Endometrium (tissue), 2 donors: Measurements from ENCODE around the gene CADM4.
"Not testable (repeated sequence)": the region's sequence is repeated elsewhere in the genome, so short reads cannot be mapped to it uniquely, and the experiment has no call there.

Experiments
- FAIRE-seq: peaks from 2 replicates; lab custom pipeline; 2012; peaks lifted over from hg19 to GRCh38; lab: Jason Lieb, UNC
- donor health status: control.
- donor health status: control.

The CADM4 gene

DNA sequence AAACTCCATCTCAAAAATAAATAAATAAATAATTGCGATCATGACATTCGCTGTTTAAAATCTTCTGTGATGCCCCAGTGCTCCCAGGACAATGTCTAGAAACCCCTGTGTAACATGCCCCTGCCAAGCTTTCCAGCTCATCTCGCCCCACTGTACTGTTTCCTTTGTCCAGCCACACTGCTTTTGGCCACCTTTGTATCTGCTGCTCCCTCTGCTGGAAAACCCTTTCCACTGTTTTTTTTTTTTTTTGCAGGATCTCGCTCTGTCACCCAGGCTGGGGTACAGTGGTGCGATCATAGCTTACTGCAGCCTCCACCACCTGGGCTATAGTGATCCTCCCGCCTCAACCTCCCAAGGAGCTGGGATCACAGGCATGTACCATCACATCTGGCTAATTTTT lies 22.8 kb upstream of the CADM4 start:
- FAIRE-seq: no peak

DNA sequence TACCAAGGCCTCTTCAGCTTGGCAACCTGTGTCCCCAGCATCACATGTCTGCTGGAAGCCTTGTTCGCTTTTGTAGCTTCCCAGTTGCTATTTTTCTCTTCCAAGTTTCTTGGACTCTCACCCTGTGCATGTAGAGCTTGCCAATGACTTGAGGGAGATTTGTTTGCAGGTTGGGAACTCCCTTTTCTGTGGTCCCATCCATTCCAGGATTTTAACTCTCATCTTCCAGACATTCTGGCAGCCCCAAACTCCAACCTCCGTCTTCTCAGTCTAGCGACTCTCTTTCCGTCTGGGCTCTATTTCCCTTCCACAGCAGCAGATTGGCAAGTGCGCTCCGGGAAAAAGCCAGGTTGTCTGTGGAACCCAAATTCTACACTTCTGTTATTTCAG lies 21.3 kb upstream of the CADM4 start:
- no peak for FAIRE-seq

DNA sequence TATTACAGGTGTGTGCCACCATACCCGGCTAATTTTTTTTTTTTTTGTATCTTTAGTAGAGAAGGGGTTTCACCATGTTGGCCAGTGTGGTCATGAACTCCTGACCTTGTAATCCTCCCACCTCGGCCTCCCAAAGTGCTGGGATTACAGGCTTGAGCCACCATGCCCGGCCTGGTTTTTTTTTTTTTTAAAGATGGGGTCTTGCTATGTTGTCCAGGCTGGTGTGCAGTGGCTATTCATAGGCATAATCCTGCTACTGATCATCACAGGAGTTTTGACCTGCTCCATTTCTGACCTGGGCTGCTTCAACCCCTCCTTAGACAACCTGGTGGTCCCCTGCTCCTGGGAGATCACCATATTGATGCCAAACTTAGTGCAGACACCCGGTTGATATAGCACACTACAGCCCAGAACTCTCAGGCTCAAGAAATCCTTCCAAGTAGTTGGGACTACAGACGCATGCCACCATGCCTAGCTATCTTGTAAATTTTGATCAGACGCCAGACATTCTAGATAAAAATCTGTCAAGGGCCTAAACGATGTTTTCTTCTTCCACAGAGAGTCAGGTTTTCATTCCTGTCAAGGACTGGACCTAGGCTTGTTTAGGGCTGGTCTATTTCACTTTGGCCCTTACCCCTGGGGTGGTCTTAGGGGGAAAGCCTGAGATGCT lies 20.8 kb upstream of the CADM4 start:
- no peak for FAIRE-seq

DNA sequence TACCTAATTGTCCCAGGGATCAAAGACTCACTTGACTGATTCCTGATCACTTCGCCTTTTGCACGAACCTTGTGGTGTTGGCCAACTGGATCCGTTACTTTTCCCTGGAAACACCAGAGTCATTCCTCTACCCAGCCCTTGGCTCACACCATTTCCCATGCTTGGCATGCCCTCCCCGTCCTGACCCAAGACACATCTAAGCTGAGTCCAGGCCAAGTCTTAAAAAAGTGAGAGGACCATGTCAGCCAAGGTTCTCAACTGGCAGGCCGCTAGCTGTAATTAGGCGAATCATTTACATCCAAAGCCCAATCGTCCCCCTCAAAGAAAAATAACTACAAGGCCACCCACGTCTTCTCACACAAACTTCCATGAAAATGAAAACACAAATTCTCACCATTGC lies 18.8 kb upstream of the CADM4 start:
- no peak for FAIRE-seq

DNA sequence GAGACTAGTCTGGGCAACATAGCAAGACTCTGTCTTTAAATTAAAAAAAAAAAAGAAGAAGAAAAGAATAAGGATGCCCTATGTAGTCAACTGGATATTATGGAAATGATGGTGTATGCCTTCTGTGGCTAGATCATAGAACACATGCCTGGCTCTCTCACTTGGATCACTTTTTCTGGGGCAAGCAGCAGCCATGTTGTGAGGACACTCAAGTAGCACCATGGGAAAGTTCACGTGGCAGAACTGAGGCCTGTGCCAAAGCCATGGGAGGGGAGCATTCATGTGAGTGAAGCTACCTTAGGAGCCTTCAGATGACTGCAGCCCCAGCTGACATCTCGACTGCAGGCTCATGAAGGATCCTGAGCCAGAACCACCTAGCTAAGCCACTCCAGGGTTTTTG lies 18.4 kb upstream of the CADM4 start:
- no peak for FAIRE-seq

DNA sequence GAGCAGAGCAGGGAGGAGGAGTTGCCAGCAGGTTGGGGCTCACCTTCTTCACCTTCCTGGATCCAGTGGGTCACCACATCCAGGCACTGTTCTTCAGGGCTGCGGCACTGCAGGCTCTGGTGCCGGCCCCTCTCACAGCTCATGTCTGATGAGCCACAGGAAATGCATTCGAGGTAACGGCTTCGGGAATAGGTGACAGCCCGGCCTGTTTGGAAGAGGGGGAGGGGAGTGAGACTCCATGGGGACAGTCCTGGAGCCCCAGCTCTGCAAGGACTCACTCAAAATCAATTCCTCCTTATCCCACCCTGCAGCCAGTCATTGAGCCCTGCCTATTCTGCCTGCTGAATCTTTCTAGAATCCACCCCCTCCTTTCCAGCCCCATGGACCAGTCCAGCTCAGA lies 16.8 kb upstream of the CADM4 start:
- FAIRE-seq: no peak

DNA sequence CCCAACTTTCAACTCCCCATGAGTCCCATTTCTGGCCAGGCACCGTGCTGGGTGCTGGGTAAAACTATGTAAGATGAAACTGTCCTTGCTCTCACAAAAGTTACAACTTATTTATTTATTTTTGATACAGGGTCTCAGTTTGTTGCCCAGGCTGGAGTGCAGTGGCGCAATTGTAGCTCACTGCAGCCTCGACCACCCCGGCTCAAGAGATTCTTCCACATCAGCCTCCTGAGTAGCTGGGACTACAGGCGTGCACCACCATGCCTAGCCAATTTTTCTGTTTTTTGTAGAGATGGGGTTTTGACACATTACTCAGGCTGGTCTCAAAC lies 12.9 kb upstream of the CADM4 start:
- FAIRE-seq: no peak

DNA sequence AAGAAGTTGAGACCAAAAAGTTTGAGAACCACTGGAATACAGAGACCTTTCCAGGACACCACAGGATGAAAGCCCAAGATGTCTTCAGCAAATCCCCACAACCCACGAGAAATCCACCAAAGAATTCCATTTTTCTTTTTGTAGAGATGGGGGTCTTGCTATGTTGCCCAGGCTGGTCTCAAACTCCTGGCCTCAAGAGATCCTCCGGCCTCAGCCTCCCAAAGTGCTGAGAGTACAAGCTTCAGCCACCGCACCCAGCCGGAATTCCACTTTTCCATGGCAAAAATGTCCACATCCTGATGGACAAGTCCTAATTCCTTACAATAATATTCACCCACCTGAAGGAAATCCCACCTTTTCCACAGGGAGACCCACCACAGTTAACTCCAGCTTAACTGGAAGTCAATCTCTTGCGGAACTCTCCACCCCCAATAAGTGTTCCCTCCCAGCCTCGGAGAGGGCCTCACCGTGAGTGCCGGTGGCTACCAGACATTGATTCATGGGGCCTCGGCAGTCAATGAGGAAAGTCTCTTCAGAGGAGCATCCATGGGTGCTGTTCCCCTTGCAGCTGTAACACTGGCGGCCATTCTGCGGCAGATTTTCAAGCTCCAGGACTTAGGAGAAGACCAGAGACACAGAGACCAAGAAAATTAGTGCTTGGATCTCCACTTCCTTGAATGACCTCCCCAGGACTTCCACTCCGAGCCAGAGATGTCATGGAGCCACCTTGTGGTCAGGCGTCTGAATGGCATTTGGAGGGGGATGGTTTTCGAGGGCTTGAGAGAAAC lies 12.3 kb upstream of the CADM4 start:
- no peak for FAIRE-seq

DNA sequence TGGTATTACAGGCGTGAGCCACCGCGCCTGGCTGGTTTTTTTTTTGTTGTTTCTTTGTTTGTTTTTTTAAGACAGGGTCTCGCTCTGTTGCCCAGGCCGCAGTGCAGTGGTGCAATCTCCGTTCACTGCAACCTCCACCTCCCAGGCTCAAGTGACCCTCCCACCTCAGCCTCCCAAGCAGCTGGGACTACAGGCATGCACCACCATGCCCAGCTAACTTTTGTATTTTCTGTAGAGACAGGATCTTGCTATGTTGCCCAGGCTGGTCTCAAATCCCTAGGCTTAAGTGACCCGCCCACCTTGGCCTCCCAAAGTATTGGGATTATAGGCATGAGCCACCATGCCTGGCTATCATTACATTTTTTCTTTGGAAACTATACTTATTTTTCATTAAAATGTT lies 10.6 kb upstream of the CADM4 start:
- FAIRE-seq: not testable (repeated sequence)

DNA sequence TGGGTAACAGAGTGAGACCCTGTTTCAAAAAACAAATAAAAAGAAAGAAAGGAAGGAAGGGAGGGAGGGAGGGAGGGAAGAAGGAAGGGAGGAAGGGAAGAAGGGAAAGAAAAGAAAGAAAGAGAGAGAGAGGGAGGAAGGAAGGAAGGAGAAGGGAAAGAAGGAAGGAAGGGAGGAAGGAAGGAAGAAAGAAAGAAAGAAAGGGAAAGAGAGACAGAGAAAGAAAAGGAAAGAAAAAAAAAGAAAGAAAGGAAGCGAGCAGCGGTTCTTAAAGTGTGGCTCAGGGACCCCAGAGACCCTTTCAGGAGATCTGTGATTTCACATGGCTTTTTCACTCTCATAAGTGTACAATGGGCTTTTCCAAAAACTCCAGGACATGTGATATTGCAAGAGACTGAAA lies 9.9 kb upstream of the CADM4 start:
- no peak for FAIRE-seq

DNA sequence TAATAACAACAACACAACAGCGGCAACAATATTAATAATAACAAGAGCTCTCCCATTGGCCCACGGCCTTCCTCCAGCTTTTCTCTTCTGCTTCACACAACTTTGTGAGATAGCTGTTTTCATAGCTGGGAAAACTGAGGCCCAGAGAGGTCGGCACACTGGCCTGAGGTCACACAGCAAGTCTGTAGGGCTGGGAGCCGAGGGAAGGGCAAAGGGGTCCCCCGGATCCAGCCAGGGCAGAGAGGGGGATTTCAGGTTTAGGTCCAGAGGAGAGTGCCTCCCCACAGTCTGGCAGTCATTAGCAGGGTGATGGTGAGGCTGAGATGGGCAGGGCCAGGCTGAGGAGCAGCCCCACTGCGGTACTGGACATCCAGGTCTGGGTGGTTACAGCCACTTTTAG lies 9.0 kb upstream of the CADM4 start:
- no peak for FAIRE-seq

DNA sequence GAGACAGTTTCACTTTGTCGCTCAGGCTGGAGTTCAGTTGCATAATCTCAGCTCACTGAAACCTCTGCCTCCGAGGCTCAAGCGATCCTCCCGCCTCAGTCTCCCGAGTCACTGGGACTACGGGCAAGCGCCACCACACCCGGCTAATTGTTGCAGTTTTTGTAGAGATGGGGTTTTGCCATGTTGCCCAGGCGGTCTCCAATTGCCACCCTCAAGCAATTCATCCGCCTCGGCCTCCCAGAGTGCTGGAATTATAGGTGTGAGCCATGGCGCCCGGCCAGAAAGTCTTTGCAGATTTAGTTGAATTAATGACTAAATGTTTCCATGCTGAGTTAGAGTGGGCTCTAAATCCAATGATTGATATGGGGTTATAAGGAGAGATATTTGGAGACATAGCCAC lies 4.5 kb upstream of the CADM4 start:
- no peak for FAIRE-seq

DNA sequence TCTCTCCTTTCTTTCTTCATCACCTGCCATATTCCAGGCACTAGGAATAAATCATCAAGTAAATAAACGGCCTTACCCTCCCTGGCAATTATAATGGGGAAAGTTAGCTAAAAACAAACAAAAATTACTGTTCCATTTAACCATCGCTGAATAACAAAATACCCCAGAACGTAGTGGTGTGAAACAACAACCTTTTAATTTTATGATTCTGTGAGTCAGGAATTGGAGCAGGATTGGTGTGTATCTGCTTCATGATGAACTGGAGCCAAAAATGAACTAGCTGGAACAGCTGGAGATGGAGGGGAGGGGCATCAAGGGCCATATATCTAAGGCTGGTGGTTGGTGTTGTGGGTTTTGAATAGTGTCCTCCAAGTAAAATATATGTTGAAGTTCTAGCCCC lies 3.7 kb upstream of the CADM4 start:
- no peak for FAIRE-seq

DNA sequence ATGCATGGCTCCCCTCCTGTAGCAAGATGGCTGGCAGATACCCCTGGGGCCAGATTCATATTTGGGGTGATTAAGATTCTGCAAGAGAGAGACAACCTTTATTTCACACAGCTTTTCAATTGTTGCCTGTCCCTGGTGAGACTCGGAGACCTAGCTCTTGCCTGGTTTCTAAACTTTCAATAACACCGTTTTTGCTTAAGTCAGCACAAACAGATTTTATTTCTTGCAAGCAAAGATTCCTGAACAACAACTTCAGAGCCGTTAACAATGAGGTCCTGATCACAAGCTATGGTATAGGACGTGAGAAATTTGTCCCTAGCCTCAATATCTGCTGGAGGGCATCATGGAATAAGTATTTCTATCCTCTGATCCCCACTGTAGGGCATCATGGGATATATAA lies 2.9 kb upstream of the CADM4 start:
- no peak for FAIRE-seq

DNA sequence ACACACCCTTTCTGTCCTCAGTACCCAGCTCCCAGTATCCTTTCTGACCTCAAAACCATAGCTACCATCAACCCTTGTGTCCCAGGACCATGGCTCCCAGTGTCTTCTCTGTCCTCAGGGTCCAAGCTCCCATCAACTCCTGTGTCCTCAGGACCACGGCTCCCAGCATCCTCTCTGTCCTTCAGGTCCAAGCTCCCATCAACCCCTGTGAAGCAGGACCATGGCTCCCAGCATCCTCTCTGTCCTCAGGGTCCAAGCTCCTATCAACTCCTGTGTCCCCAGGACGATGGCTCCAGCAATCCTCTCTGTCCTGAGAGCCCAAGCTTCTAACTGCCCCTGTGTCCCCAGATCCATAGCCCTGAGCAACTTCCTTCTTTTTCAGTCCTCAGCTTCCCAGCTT lies 1.7 kb upstream of the CADM4 start:
- no peak for FAIRE-seq

DNA sequence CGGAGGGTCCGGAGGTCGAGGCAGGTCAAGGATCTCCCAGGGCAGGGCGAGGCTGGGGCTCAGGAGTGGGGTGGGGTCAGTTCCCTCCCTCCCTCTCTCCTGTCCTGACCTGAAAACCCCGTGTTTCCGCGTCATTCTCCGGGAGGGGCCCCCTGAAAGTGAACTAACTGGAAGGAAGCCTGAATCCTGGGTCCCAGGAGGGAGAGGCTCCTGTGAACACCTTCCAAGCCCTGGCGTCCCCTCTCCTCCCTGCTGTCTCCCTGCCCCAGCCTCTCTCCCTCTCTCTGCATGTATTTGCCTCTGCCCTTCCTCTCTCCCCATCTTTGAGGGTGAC lies 741 bp upstream of the CADM4 start:
- no peak for FAIRE-seq

DNA sequence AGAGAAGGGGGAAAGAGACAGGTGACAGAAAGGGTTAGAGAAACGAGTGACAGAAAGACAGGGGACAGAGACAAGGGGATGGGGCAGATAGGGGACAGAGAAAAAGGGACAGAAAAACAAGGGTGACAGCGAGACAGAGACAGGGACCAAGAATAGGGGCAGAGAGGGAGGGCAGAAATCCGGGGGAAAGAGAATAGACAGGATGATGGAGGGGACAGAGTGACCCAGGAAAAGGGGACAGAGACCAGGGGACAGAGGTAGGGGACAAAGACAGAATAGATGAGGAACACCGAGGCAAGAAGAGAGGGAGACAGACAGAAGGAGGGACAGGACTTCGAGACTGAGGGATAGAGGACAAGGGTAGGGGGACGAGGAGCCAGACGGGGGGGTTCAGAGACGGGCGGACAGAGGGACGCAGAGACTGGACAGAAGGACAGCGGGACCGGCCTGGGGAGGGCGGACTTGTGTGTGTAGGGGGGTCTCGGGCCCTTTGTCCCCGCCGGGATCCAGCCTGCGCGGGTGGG lies 593 bp downstream of the CADM4 start:
- no peak for FAIRE-seq

DNA sequence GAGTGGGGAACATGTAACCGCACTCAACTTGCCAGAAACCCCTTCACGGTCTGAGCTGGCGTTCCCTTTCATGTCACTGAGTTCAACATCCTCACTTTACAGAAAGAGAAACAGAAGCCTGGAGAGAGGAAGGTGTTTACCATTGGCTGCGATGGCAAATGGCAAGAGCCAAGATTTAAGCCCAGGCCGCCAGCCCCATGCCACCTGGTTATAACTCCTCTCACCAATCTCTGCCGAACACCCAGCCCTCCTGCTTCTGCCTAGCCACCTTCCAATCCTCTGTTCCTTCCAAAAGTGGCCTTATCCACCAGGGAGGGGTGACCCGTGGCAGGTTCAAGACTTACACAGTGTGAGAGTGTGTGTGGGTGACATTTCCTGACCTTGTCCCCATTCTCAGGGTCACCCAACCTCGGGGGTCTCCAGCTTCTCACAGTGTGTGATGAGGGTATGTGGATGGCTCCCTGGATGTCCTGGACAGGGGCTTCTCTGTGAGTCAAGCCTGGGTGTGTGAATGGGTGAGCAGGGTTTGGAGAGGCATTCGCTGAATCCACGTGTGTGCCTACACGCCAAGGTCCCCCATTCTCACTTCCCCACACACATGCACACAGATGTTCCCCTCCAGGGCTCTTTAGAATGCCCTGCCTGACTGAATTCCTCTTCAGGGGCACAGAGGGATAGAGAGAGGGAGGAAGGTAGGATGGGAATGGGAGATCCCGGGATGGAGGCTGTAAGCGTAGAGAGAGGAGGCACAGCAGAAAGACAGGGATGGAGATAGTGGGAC lies 1.2 kb downstream of the CADM4 start:
- FAIRE-seq: no peak

DNA sequence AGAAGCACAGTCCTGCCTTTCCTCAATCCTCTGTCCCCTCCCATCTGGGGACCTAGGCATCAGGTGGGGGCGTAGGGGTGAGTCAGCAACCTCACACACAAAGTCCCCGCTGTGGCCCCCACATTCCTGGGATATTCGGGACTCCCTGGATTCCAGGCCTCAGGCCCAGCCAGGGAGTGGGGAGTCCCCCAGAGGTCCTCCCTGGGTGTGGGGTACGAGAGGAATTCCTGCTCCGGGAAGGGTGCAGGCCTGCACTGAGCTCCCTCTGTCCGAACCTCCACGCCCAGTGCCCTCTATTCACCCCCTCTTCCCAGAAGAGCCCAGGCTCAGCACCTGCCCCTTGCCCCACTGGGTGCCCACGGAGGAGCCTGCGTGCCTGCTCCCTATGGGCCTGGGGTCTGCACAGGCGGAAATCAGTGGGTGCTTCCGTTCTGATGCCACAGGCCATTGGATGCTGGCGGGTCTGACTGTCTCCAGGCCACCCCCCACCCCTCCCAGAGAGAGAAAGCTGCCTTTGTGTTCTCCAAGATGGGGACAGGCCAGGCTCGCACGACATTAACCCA lies 3.4 kb downstream of the CADM4 start:
- no peak for FAIRE-seq

DNA sequence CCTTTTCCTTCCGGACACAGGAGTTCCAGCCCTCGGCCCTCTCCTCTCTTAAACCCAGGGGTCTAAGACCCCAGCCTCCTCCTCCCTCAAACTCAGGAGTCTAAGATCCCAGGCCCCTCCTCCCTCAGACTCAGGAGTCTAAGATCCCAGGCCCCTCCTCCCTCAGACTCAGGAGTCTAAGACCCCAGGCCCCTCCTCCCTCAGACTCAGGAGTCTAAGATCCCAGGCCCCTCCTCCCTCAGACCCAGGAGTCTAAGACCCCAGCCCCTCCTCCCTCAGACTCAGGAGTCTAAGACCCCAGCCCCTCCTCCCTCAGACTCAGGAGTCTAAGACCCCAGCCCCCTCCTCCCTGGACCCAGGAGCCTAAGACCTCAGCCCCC lies 4.1 kb downstream of the CADM4 start:
- not testable (repeated sequence) for FAIRE-seq

DNA sequence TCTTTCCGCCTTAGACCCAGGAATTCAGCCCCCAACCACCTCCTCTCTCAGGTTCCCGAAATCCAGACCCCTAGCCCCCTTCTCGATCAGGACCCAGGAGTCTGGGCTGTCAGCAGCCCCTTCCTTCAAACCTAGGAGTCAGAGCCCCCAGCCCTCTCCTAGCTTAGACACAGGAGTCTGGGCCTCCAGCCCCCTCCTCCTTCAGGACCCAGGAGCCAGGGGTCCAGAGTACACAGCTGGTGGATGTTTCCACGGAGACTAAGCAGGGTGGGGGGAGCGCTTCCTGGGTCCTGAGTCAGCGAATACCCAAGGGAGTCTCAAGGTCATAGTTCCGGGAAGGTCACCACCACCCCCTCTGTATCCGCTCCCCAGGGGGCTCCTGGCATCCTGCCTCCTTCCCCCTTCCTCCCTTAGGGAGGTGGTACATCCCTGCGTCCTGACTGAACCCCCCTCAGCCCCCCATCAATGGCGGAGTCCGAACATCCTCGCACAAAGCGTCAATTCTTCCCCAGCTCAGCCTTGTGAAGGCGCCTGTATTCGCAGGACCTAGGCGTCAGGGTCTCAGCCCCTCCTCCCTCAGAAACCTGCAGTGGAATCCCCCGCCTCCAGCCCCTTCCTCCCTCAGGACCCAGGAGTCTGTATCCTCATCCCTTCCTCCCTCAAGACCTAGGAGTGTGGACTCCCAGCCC lies 4.6 kb downstream of the CADM4 start:
- FAIRE-seq: no peak

DNA sequence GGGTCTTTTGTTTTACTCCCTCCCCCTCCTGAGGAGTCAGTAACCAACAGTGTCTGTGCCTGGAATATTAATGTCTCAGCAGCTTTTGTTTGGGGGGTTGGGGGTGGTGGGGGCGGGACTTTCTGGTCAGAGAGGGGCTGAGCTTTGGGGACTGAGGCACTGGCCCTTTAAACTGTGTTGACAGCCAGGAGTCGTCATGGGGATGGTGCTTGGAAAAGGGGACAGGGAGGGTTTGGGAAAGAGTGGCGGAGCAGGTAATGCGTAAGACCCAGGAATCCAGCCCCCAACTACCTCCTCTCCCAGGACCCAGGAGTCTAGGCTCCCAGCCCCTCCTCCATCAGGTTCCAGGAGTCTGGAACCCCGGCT lies 5.2 kb downstream of the CADM4 start:
- FAIRE-seq: no peak

DNA sequence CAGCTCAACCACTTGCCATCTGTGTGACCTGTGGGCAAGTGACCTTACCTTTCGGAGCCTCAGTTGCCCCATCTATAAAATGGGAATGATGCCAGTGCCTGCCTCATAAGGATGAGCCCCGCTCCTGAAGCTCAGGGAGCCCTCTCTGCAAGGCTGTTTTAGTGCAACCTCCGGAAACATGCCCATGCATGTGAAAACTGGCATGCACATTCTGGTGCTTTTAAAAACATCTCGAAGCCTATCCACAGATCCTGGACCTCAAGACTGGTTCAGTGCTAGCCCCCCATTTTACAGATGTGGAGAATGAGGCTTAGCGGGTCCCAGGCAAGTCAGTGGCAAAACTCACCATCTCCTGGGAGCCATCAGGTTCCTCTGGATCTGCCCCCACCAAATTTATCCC lies 5.6 kb downstream of the CADM4 start:
- no peak for FAIRE-seq
